Tibial nerve (tissue), 4 donors: ENCODE data around the gene ZDHHC8. TPM values are rescaled to one million over a fixed set of nuclear protein-coding genes. Genes with fewer than 3 reads are reported as not detected.

ENCODE experiments used
- DNase-seq, 2 donors: peaks; one replicate each; pipeline ENCODE4 v3.0.0-alpha.2; 2019; ENCODE audit warnings: low spot score in 2 of 2
- H3K27ac ChIP-seq, 4 donors: fragments of 200-600 bp; sonication (generic) in 3 of 4; one replicate each; pipeline ENCODE4 v1.5.1; 2017 to 2019; ENCODE audit warnings: mild to moderate bottlenecking in 1 of 4
- H3K27me3 ChIP-seq, 2 donors: fragments of 200-600 bp; sonication (generic) in 1 of 2; one replicate each; pipeline versions ENCODE4 v1.5.1 to v1.6.0; 2017 to 2019
- H3K36me3 ChIP-seq, 3 donors: fragments of 200-600 bp; sonication (generic); one replicate each; pipeline ENCODE4 v1.5.1; 2018 to 2019
- H3K4me1 ChIP-seq, 4 donors: fragments of 200-600 bp; sonication (generic) in 3 of 4; one replicate each; pipeline ENCODE4 v1.5.1; 2017 to 2019
- H3K4me3 ChIP-seq, 4 donors: fragments of 200-600 bp; sonication (generic) in 3 of 4; one replicate each; pipeline ENCODE4 v1.5.1; 2017 to 2019; ENCODE audit warnings: mild to moderate bottlenecking in 1 of 4, moderate library complexity in 1 of 4
- H3K9me3 ChIP-seq, 4 donors: fragments of 200-600 bp; sonication (generic) in 3 of 4; one replicate each; pipeline ENCODE4 v1.5.1; 2017 to 2019
- CTCF ChIP-seq, 5 experiments: fragments of 200-600 bp in 3 of 5; fragments of 450-650 bp in 2 of 5; sonication (generic) in 3 of 5; IDR thresholded peaks; one replicate each; pipeline ENCODE4 v1.5.1; 2016 to 2019; ENCODE audit warnings: antibody characterized with exemption in 5 of 5, mild to moderate bottlenecking in 3 of 5, moderate library complexity in 2 of 5
- EP300 ChIP-seq, 2 donors: sonication (generic); formaldehyde crosslinking; IDR thresholded peaks; one replicate each; pipeline ENCODE4 v1.6.1; 2017; ENCODE audit warnings: antibody characterized with exemption in 2 of 2, mild to moderate bottlenecking in 1 of 2
- POLR2A ChIP-seq, 2 donors: fragments of 450-650 bp; IDR thresholded peaks; one replicate each; pipeline ENCODE4 v1.6.1; 2017; ENCODE audit warnings: antibody characterized with exemption in 2 of 2, mild to moderate bottlenecking in 2 of 2, moderate library complexity in 2 of 2
- WGBS, 2 donors: methylation state at CpG; one replicate each; pipeline ENCODE4 v1.1.5; 2018; 5-methylcytosine and 5-hydroxymethylcytosine counted together
- total RNA-seq, 4 donors: library from RNA; depleted of rRNA; stranded (reverse); fragments of >200 nt; gene quantifications; one replicate each; pipeline ENCODE4 v1.1.0, GENCODE V29; 2016

ZDHHC8 gene
- total RNA-seq, 4 donors from 2014 or later = 40.6 to 53.7 (median 47.4) TPM

- no peak for DNase-seq
- TF ChIP-seq CTCF (IDR thresholded peaks at IDR 0.05) = no peak
- TF ChIP-seq POLR2A (IDR thresholded peaks at IDR 0.05) = no peak
- TF ChIP-seq EP300 (IDR thresholded peaks at IDR 0.05) = no peak
- H3K4me1 ChIP-seq = no peaks in the 10 kb centered on the region
- WGBS, 2 donors = 60 to 77% methylated on average over 4 to 9 of the region's 17 CpGs
- no peaks in the 10 kb centered on the region for H3K36me3 ChIP-seq
- no peak overlapping the region for H3K27ac ChIP-seq
- H3K4me3 ChIP-seq = no peak overlapping the region
- H3K9me3 ChIP-seq = no peaks in the 10 kb centered on the region
- peaks cover 0 to 6% of the 10 kb centered on the region in 2 donors for H3K27me3 ChIP-seq
These were observed 49.7 kb downstream of the ZDHHC8 start for GRCh38 chr22:20181194-20181883.

DNA sequence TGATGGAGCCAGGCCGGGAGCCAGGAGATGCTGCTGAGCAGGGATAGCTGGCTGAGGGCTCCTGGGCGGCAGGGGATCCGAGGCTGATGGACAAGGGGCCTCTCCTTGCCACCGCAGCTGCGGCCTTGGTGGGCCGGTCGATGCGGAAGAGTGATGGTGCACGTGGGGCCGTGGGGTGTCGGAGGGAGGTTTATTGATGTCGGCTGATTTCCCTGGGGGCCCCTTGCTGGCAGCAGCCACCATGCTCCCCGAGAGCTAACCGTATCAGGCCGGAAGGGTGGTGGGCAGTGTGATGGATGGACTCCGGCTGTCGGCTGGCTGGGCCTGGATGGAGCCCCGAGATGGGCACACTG is 50.3 kb downstream of the ZDHHC8 start:
- DNase-seq = no peak
- Histone ChIP-seq H3K27me3 (peaks cover 0 to 6% of the 10 kb centered on the region in 2 donors), H3K36me3 (no peaks in the 10 kb centered on the region), H3K27ac (no peak overlapping the region), H3K4me1 (no peaks in the 10 kb centered on the region), H3K9me3 (no peaks in the 10 kb centered on the region), H3K4me3 (no peak overlapping the region)
- 84 to 91% methylated on average over 14 to 18 of the region's 18 CpGs for WGBS, 2 donors
- TF ChIP-seq CTCF (IDR thresholded peaks at IDR 0.05) (no peak), EP300 (IDR thresholded peaks at IDR 0.05) (no peak), POLR2A (IDR thresholded peaks at IDR 0.05) (no peak)

DNA sequence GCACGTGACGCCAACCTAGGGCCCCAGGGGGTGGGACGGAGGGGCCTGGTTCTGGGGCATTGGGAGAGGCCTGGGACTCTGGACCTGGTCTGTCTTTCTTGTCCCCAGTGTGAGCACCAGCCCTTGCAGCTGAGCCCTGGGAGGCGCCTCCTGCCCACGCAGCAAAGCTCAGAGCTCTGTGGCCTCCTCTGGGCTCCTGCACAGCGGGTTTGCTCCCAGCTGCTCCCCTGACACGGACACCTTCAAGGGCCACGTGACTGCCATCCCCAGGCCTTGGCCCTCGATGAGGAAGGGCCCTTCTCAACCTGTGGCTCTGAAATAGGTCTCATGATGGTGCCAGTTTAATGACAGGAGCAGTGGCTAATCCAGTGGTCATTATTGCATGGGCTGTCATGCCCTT is 50.8 kb downstream of the ZDHHC8 start:
- Histone ChIP-seq H3K4me1 (no peaks in the 10 kb centered on the region), H3K36me3 (no peaks in the 10 kb centered on the region), H3K4me3 (no peak overlapping the region), H3K9me3 (no peaks in the 10 kb centered on the region), H3K27ac (no peak overlapping the region), H3K27me3 (peaks cover 0 to 6% of the 10 kb centered on the region in 2 donors)
- DNase-seq = no peak
- TF ChIP-seq EP300 (IDR thresholded peaks at IDR 0.05) (no peak), POLR2A (IDR thresholded peaks at IDR 0.05) (no peak), CTCF (IDR thresholded peaks at IDR 0.05) (no peak)
- 81 to 94% methylated on average over 5 of the region's 9 CpGs for WGBS, 2 donors

GRCh38 chr22:20183101-20183500 is 51.5 kb downstream of the ZDHHC8 start:
- no peak for DNase-seq
- 89 to 92% methylated on average over 8 of the region's 8 CpGs for WGBS, 2 donors
- Histone ChIP-seq H3K9me3 (no peaks in the 10 kb centered on the region), H3K27ac (no peak overlapping the region), H3K4me3 (no peak overlapping the region), H3K36me3 (no peaks in the 10 kb centered on the region), H3K27me3 (peaks cover 0 to 6% of the 10 kb centered on the region in 2 donors), H3K4me1 (no peaks in the 10 kb centered on the region)
- TF ChIP-seq EP300 (IDR thresholded peaks at IDR 0.05) (no peak), CTCF (IDR thresholded peaks at IDR 0.05) (no peak), POLR2A (IDR thresholded peaks at IDR 0.05) (no peak)

DNA sequence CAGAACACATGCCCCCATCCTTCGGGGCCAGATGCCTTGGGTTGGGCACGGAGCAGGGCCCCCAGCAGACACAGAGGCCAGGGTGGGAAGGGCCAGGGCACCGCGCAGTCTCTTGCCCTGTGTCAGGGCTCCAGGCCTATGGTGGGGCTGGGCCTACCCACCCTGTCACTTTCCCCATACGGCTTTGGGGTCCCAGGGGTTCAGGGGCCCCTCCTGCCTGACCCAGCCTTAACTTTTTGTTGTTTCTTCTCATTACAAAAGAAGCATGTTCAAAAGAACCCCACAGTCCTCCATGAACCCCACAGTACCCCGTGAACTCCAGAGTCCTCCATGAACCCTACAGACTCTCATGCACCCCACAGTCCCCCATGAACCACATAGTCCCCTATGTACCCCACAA is 52.2 kb downstream of the ZDHHC8 start:
- Histone ChIP-seq H3K4me3 (no peak overlapping the region), H3K27me3 (peaks cover 0 to 6% of the 10 kb centered on the region in 2 donors), H3K27ac (no peak overlapping the region), H3K36me3 (no peaks in the 10 kb centered on the region), H3K9me3 (no peaks in the 10 kb centered on the region), H3K4me1 (no peaks in the 10 kb centered on the region)
- DNase-seq = no peak
- 55 to 62% methylated on average over 3 to 6 of the region's 6 CpGs for WGBS, 2 donors
- TF ChIP-seq POLR2A (IDR thresholded peaks at IDR 0.05) = no peak
- TF ChIP-seq CTCF (IDR thresholded peaks at IDR 0.05) = no peak
- TF ChIP-seq EP300 (IDR thresholded peaks at IDR 0.05) = no peak
